GM21381 (cell line): ENCODE results near the gene STRADB.
"Not testable (repeated sequence)": the region's sequence is repeated elsewhere in the genome, so short reads cannot be mapped to it uniquely, and the experiment has no call there.

Experiments used
- ATAC-seq: cut with Tn5 transposase; IDR thresholded peaks from one replicate; pipeline ENCODE4 v1.9.1; 2021; ENCODE audit warnings: mild to moderate bottlenecking, moderate library complexity; ENCODE audit not compliant: unreplicated experiment

Gene STRADB

GRCh38 chr2:201466050-201466675, 14.6 kb downstream of the STRADB start:
- no peak for ATAC-seq

GRCh38 chr2:201467666-201468065, 16.1 kb downstream of the STRADB start:
- no peak for ATAC-seq

DNA sequence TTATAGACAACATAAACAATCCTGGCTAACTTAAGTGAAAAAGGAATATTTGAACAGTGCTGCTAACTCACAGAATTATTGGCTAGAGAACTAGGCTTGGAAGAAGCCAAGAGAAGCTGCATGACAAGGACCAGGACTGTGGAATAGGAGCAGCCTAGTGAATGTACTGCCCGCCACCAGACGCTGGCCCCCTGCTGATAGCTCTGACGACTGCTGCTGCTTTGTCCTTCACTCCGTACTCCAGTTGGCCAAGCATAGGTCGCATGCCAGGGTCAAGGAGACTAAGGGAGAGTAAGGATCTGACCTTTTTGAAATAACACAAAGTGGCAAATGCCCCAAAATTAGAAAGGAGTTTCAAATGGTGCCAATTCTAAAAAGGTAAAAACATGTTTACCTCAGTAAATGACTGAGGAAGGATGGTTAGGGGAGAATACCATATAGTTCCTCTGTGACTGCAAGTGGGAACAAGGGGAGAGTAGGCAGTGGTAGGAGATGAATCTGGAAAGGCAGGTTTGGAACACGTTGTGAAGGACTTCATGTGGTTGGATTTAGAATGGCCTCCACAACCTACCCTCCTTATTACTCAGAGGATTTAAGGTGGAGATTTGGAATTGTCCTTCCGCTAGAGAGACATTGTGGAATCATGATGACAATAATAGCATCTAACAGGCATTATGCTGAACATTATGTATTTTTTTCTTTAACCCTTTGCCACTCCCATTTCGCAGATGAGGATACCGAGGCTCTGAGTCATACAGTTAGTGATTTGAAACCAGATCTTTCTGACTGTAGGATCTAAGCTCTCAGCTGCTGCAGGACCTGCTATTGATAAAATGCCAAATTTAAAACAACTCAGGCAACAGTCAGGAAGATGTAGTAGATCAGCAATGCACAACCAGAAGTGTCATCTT, 19.5 kb downstream of the STRADB start:
- no peak for ATAC-seq

- no peak for ATAC-seq
Observed at GRCh38 chr2:201471732-201472393, 20.3 kb downstream of the STRADB start.

GRCh38 chr2:201472411-201472810, 20.9 kb downstream of the STRADB start:
- ATAC-seq, result no peak

GRCh38 chr2:201482543-201482942, 31.0 kb downstream of the STRADB start:
- ATAC-seq, result no peak

- ATAC-seq, result no peak
Observed at GRCh38 chr2:201483342-201483741, 31.8 kb downstream of the STRADB start.

- not testable (repeated sequence) for ATAC-seq
Observed at GRCh38 chr2:201483758-201484157, 32.2 kb downstream of the STRADB start.

DNA sequence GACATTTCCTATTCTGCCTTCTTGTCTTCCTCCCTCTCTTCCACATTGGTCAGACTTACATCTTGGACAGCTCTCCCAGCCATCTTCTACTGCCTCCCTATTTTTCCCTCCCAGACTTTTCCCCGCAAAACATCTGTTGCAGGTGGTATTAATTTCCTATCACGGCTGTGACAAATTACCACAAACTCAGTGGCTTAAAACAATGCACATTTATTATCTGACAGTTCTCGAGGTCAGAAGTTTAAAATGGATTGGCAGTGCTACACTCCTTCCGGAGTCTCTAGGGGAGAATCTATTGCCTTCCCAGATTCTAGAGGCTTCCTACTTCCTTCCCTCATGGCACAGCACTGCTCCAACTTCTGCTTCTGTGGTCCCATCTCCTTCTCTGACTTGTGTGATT, 33.3 kb downstream of the STRADB start:
- ATAC-seq, result no peak

- ATAC-seq, result no peak
Observed at GRCh38 chr2:201490291-201490690, 38.8 kb downstream of the STRADB start.

DNA sequence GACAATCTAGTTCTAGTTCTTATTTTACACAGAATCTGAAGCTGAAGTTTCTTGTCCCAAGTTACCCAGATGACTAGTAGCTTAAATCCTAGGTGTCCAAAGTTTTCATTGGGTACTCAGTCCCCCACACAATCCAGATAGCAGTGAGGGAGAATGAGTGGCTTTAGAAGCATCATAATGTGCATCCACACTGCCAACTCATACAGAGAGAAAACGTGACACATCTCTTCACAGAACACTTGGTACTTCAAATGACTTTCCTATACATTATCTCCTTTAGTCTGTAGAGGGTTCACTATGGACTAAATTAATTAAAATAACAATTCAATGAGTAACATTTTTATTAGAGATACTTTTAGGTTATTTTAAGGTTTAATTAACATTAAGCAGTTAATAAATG, 45.2 kb downstream of the STRADB start:
- no peak for ATAC-seq

- no peak for ATAC-seq
Observed at GRCh38 chr2:201500534-201500933, 49.0 kb downstream of the STRADB start.

GRCh38 chr2:201502713-201503112, 51.2 kb downstream of the STRADB start:
- ATAC-seq, result no peak

DNA sequence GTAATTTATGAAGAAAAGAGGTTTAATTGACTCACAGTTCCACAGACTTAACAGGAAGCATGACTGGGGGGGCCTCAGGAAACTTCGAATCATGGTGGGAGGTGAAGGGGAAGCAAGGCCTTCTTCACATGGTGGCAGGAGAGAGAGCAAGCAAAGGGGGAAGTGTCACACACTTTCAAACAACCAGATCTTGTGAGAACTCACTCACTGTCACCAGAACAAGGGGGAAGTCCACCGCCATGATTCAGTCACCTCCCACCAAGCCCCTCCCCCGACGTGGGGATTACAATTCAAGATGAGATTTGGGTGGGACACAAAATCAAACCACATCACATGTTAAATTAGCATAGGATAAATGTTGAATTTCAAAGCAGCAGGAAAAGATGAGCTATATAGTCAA, 56.2 kb downstream of the STRADB start:
- ATAC-seq, result no peak

- ATAC-seq, result no peak
Observed at GRCh38 chr2:201513271-201513670, 61.7 kb downstream of the STRADB start.

DNA sequence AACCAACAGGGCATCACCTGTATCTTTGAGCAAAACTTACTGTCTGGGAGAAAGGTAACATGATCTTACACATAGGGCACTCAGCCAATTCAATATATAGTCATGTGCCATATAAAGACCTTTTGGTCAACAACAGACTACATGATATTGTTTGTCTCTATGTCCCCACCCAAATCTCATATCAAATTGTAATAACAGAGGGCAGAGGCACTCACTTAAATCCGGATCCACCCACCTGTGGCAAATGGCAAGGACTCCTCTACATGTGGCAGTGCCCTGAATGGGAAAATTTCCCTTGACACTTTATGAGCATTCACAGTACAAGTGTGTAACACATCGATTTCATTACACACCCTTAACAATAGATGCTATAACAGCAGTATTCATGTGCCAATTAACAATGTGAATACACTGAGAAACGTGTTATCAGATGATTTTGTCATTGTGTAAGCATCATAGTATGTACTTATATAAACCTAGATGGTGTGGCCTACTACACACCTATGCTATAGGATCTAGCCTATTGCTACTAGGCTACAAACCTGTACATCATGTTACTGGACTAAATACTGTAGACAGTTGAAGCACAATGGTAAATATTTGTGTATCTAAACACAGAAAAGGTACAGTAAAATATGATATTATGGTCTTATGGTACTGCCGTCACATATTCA, 64.2 kb downstream of the STRADB start:
- no peak for ATAC-seq

DNA sequence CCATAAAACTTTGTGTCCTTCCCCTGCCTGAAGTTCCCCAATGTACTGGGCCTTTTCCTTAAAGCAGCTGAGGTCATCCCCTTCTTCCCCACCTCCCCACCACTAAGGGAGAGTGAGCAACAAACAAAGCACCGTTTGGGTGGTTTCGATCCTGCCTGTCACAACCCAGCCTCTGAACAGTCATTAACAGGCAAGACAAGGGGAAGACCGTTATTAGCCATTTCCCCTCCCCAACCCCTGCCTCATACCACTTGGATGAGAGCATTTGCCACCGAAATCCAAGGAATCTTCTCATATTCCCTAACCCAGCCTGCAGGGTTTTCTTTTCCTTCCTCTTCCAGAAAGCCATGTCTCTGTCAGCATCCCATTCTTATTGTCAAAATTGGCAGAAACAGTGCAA, 65.6 kb downstream of the STRADB start:
- ATAC-seq, result no peak

GRCh38 chr2:201520201-201520600, 68.7 kb downstream of the STRADB start:
- no peak for ATAC-seq

DNA sequence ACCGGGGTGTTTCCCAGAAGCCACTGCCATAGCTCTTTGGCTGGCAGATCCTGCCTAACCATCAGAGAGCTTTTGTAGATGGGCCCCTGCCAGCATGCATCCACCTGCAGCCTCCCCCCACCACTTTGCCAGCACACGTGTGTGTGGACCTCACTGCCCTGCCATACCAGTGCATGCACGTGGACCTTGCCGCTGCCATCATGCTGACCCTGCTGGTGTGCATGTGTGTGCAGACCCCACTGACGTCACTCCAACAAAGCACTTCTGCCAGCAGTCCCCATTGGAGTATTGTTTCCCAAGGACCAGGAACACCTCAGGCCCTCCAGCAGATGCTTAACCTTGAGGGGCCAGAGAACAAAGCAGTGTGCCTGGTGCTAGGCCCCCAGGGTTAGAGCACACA, 71.4 kb downstream of the STRADB start:
- no peak for ATAC-seq

- ATAC-seq, result no peak
Observed at GRCh38 chr2:201523506-201523905, 72.0 kb downstream of the STRADB start.
